Measurements from ENCODE around the gene KRT7. TPM values are rescaled to one million over a fixed set of nuclear protein-coding genes. Genes with fewer than 3 reads are reported as not detected.

KRT7 gene
- 2.7 and 4.7 TPM in 2 replicates for total RNA-seq

DNA sequence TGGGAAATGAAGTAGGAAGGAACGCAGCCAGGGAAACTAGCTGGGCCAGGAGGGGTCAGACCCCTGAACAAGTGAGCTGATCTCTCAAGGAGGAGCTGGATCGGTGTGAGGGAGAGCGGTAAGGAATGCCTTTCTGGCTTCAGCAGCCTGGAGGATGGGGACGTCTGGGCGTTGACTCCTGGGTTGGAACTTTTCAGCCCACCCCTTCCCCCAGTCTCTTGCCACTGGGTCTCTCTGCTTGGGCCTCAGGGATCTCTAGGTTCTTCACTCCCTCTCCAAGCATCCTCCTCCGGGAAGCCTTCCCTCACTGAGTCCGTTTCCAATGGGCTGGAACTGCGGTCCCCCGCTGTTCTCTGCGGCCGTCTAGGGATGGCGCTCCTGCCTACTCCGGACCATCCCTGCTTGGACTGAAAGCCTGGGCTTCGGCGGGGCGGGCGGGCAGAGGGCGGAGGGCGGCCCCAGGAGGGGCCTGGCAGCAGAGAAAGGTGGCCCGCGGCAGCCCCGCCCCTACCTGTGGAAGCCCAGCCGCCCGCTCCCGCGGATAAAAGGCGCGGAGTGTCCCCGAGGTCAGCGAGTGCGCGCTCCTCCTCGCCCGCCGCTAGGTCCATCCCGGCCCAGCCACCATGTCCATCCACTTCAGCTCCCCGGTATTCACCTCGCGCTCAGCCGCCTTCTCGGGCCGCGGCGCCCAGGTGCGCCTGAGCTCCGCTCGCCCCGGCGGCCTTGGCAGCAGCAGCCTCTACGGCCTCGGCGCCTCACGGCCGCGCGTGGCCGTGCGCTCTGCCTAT is at the start of gene KRT7:
TSS of gene KRT7 (plus strand) at position 570 of the 788 bp plus-strand sequence. CDS start at position 624, 54 bp downstream.

DNA sequence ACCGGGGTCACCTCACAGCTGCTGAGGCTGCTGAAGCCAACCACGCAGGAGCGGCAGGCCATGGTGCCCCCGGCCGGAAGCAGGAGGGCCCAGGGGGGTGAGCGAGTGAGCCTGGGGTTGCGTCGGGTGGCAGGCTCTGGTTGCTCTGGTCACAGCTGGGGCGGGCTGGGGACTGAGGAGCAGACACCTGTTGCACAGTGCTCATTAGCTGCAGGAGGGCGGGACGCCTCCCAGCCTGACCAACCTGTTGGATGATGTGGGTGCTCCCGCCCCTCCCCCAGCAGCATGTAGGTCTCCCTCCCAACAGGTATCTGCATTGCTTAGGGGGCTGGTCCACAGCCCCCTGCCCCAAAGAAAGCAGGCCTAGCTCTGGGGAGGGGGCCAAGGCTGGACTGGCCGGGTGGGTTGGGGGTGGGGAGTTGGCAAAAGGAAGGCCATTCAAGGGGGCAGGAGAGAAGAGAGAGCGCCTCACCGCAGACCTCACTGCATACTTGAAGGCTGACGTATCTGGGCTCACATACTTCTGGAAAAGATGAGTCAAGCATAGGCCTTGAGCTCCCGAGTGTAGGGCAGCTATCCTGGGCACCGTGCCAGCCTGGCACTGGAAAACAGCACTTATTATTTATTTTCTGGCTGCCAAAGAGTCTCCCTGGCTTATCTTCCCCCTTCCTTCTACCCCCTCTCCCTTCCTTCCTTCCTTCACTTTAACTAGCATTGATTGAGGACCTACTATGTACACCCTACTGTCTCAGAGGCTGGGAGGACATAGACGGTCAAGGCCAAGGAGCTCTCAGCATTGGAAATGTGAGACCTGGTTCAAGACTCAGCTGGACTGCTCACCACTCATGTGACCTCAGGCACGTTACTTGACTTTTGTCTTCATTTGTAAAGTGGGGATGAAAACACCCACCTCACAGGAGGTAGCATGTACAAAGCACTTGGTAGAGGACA is 40.9 kb upstream of the KRT7 start, which contains the start of gene KRT80:
TSS of gene KRT80 (minus strand) at position 174 of the 951 bp plus-strand sequence. CDS start at position 62, 112 bp downstream.

DNA sequence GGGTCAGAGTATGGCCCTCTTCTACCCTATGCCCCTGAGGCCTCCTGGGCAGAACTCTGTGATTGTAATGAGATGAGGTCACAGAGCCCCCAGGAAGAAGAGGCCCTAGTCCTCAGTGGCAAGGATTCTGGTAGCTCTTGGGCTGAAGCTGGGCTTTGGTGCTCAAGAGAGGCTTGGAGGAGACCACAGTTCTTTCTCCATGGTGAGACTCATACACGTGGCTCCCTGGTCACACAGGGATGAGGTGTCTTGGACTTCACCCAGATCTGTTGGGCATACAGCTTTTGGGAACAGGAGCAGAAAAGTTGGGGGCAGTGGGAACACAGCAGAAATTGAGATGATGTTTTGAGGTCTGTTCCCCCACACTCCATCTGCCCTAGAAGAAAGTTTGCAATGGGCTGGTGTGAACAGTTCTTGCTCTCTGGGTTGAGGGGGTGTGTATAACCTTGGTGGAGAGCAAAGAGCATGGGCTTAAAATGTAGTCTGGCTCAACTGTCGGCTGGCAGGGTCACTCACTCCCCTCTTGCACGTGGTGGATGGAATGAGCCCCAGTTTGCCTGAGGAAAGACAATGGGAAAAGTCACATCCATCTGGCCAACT is 41.6 kb downstream of the KRT7 start, which contains the start of gene KRT86:
TSS of gene KRT86 (plus strand) at position 125 of the 600 bp plus-strand sequence. CDS start 27,272 bp downstream, outside the sequence.

GRCh38 chr12:52291267-52291935 is 58.4 kb downstream of the KRT7 start, which contains the start of gene KRT81:
KRT81 (minus strand) TSS chr12:52291534; CDS start chr12:52291465, 69 bp downstream.

Other genes starting within 250 kb of the KRT7 start
- 19.2 and 20.3 TPM in 2 replicates for gene TAMALIN, start 226.3 kb upstream of the KRT7 start, total RNA-seq
- 1.6 TPM in 2 replicates for gene NR4A1, start 181.8 kb upstream of the KRT7 start, total RNA-seq
- 73.6 and 95.7 TPM in 2 replicates for gene ATG101, start 163.3 kb upstream of the KRT7 start, total RNA-seq
- 2.0 and 7.5 TPM in 2 replicates for gene SMIM41, start 153.5 kb upstream of the KRT7 start, total RNA-seq
- gene KRT80, start 41.2 kb upstream of the KRT7 start, total RNA-seq, result under 0.01 TPM in 2 replicates
- not detected in 2 replicates for gene KRT86, start 41.4 kb downstream of the KRT7 start, total RNA-seq
- under 0.01 TPM in 1 of 2 replicates, not detected in the other for gene KRT81, start 58.3 kb downstream of the KRT7 start, total RNA-seq
- gene KRT83, start 88.2 kb downstream of the KRT7 start, total RNA-seq, result not detected in 2 replicates
- not detected in 2 replicates for gene KRT85, start 134.2 kb downstream of the KRT7 start, total RNA-seq
- gene KRT84, start 152.4 kb downstream of the KRT7 start, total RNA-seq, result not detected in 2 replicates
- gene KRT82, start 173.1 kb downstream of the KRT7 start, total RNA-seq, result not detected in 2 replicates
- not detected in 2 replicates for gene KRT75, start 201.1 kb downstream of the KRT7 start, total RNA-seq
- 0.47 and 2.0 TPM in 2 replicates for gene KRT6B, start 218.9 kb downstream of the KRT7 start, total RNA-seq
- under 0.01 TPM in 1 of 2 replicates, not detected in the other for gene KRT6C, start 240.6 kb downstream of the KRT7 start, total RNA-seq